Mammary epithelial cell (primary cell): Measurements from ENCODE around the gene IRX5.

Source experiments
- EZH2 ChIP-seq: IDR thresholded peaks from 2 replicates; pipeline ENCODE4 v1.6.1; 2012; ENCODE audit warnings: low read length, inconsistent platforms, borderline replicate concordance
- TF ChIP-seq, protein P1 (sequence below), 2 donors: IDR thresholded peaks in 1 of 2; conservative IDR thresholded peaks in 1 of 2; 2 replicates each; pipeline ENCODE4 v1.5.1; 2011 to 2012; ENCODE audit warnings: inconsistent platforms in 2 of 2, low read length in 2 of 2, mild to moderate bottlenecking in 2 of 2, control low read depth in 1 of 2, low read depth in 1 of 2; ENCODE audit not compliant: insufficient read depth in 1 of 2; ENCODE audit errors: extremely low read depth in 1 of 2

DNA sequence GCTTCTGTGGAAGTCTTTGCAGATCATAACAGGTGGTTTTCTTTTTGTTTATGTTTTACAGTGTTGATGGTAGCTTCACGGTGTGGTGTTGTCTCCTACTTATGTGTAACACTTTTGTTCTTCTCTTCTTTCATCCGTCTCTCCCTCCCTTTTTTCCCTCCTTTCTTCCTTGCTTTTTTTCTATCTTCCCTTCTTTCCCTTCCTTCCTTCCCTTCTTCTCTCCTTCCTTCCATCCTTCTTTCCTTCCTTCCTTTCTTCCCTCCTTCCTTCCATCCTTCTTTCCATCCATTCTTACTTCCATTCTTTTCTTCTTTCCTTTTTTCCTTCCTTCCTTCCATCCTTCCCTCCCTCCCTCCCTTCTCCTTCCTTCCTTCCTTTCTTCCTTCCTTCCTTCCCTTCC is 31.4 kb downstream of the IRX5 start:
- TF ChIP-seq, protein P1, sequence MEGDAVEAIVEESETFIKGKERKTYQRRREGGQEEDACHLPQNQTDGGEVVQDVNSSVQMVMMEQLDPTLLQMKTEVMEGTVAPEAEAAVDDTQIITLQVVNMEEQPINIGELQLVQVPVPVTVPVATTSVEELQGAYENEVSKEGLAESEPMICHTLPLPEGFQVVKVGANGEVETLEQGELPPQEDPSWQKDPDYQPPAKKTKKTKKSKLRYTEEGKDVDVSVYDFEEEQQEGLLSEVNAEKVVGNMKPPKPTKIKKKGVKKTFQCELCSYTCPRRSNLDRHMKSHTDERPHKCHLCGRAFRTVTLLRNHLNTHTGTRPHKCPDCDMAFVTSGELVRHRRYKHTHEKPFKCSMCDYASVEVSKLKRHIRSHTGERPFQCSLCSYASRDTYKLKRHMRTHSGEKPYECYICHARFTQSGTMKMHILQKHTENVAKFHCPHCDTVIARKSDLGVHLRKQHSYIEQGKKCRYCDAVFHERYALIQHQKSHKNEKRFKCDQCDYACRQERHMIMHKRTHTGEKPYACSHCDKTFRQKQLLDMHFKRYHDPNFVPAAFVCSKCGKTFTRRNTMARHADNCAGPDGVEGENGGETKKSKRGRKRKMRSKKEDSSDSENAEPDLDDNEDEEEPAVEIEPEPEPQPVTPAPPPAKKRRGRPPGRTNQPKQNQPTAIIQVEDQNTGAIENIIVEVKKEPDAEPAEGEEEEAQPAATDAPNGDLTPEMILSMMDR (conservative IDR thresholded peaks at IDR 0.05 in 1 of 2, IDR thresholded peaks at IDR 0.05 in 1 of 2; ENCODE audit: extremely low read depth in 1 of 2, insufficient read depth in 1 of 2, low read depth in 1 of 2, low read length in 2 of 2) = no peak
- TF ChIP-seq EZH2 = no peak
